Cardiac muscle cell (in vitro differentiated cells and primary cell): ENCODE measurements around the gene GOLGB1. TPM values are rescaled to one million over a fixed set of nuclear protein-coding genes. Genes with fewer than 3 reads are reported as not detected.
"Not testable (repeated sequence)": the region's sequence is repeated elsewhere in the genome, so short reads cannot be mapped to it uniquely, and the experiment has no call there.

Experiments used
- DNase-seq, 2 donors: peaks; one replicate each; pipeline versions ENCODE4 v3.0.0 to v3.0.0-alpha.2; 2010 to 2017; ENCODE audit warnings: low read depth in 1 of 2, low spot score in 1 of 2
- H3K27ac ChIP-seq: fragments of 200-600 bp; sonication (generic); 2 replicates; pipeline ENCODE4 v1.5.1; 2016
- H3K27me3 ChIP-seq: fragments of 200-600 bp; sonication (generic); 2 replicates; pipeline ENCODE4 v1.6.0; 2016; ENCODE audit warnings: control low read depth
- H3K36me3 ChIP-seq: fragments of 200-600 bp; sonication (generic); 2 replicates; pipeline ENCODE4 v1.5.1; 2016; ENCODE audit warnings: control low read depth
- H3K4me1 ChIP-seq: fragments of 200-600 bp; sonication (generic); 2 replicates; pipeline ENCODE4 v1.8.1; 2017; ENCODE audit warnings: low read depth, mild to moderate bottlenecking, mixed run types
- H3K4me3 ChIP-seq: fragments of 200-600 bp; sonication (generic); 2 replicates; pipeline ENCODE4 v1.5.1; 2016; ENCODE audit warnings: mild to moderate bottlenecking
- H3K9me3 ChIP-seq: fragments of 200-600 bp; sonication (generic); 2 replicates; pipeline ENCODE4 v1.5.1; 2017; ENCODE audit warnings: low read depth, mild to moderate bottlenecking, control low read depth
- CTCF ChIP-seq: IDR thresholded peaks from 2 replicates; pipeline ENCODE4 v1.5.1; 2012; ENCODE audit warnings: low read depth, mild to moderate bottlenecking, low read length
- polyA plus RNA-seq: library from polyadenylated mRNA; unstranded; fragments of >200 nt; fragmentation: Nextera tagmentation; extraction: Ambion mirVana; gene quantifications from 2 replicates; pipeline ENCODE4 v1.2.1, GENCODE V29; 2016
- total RNA-seq: library from RNA; depleted of rRNA; stranded (reverse); fragments of >200 nt; gene quantifications from 2 replicates; pipeline ENCODE4 v1.2.3, GENCODE V29; 2016

GOLGB1 gene
- total and polyA plus RNA-seq, 2 experiments from 2014 or later: 46.1 to 48.8 TPM

- Histone ChIP-seq H3K4me3 (no peak overlapping the region), H3K9me3 (no peaks in the 10 kb centered on the region), H3K36me3 (peaks cover 15% of the 10 kb centered on the region), H3K4me1 (peaks cover 21% of the 10 kb centered on the region), H3K27me3 (no peaks in the 10 kb centered on the region), H3K27ac (no peak overlapping the region)
- no peak for DNase-seq
- TF ChIP-seq CTCF: no peak
Measured at GRCh38 chr3:121698476-121698875, 51.1 kb downstream of the GOLGB1 start.

GRCh38 chr3:121696186-121696585 is 53.4 kb downstream of the GOLGB1 start:
- TF ChIP-seq CTCF: no peak
- Histone ChIP-seq H3K27ac (no peak overlapping the region), H3K9me3 (no peaks in the 10 kb centered on the region)

GRCh38 chr3:121692010-121692699 is 57.4 kb downstream of the GOLGB1 start:
- Histone ChIP-seq H3K27ac (no peak overlapping the region), H3K4me3 (no peak overlapping the region), H3K36me3 (peaks cover 31% of the 10 kb centered on the region), H3K9me3 (no peaks in the 10 kb centered on the region), H3K4me1 (no peaks in the 10 kb centered on the region), H3K27me3 (no peaks in the 10 kb centered on the region)
- DNase-seq: no peak
- no peak for TF ChIP-seq CTCF

More at GRCh38 chr3:121696186-121696585, 53.4 kb downstream of the GOLGB1 start:
- no peak overlapping the region for H3K4me3 ChIP-seq
- peaks cover 20% of the 10 kb centered on the region for H3K36me3 ChIP-seq
- no peaks in the 10 kb centered on the region for H3K27me3 ChIP-seq
- no peak for DNase-seq
- peaks cover 21% of the 10 kb centered on the region for H3K4me1 ChIP-seq

- Histone ChIP-seq H3K4me3 (no peak overlapping the region), H3K36me3 (peaks cover 32% of the 10 kb centered on the region), H3K27me3 (no peaks in the 10 kb centered on the region), H3K9me3 (no peaks in the 10 kb centered on the region), H3K27ac (no peak overlapping the region), H3K4me1 (no peaks in the 10 kb centered on the region)
- TF ChIP-seq CTCF: no peak
- DNase-seq: no peak
Measured at GRCh38 chr3:121690777-121691405, 58.6 kb downstream of the GOLGB1 start.

- H3K4me3 ChIP-seq, H3K9me3 ChIP-seq: not testable (repeated sequence)
- peaks cover 32% of the 10 kb centered on the region for H3K36me3 ChIP-seq
Measured at GRCh38 chr3:121688747-121689146, 60.8 kb downstream of the GOLGB1 start.

GRCh38 chr3:121681792-121682191 is 67.7 kb downstream of the GOLGB1 start:
- Histone ChIP-seq H3K27me3 (no peaks in the 10 kb centered on the region), H3K36me3 (peaks cover 29% of the 10 kb centered on the region), H3K9me3 (no peaks in the 10 kb centered on the region), H3K4me3 (no peak overlapping the region), H3K4me1 (no peaks in the 10 kb centered on the region), H3K27ac (no peak overlapping the region)
- DNase-seq: no peak
- no peak for TF ChIP-seq CTCF

More at GRCh38 chr3:121688747-121689146, 60.8 kb downstream of the GOLGB1 start:
- H3K4me1 ChIP-seq, H3K27ac ChIP-seq, DNase-seq, H3K27me3 ChIP-seq: not testable (repeated sequence)
